AG08396 (cell line): Measurements from ENCODE around the gene E2F2.
"Not testable (repeated sequence)": the region's sequence is repeated elsewhere in the genome, so short reads cannot be mapped to it uniquely, and the experiment has no call there.

Experiments used
- DNase-seq: peaks from one replicate; pipeline ENCODE4 v3.0.0; 2012; ENCODE audit warnings: low spot score, mixed read lengths

The E2F2 gene

DNA sequence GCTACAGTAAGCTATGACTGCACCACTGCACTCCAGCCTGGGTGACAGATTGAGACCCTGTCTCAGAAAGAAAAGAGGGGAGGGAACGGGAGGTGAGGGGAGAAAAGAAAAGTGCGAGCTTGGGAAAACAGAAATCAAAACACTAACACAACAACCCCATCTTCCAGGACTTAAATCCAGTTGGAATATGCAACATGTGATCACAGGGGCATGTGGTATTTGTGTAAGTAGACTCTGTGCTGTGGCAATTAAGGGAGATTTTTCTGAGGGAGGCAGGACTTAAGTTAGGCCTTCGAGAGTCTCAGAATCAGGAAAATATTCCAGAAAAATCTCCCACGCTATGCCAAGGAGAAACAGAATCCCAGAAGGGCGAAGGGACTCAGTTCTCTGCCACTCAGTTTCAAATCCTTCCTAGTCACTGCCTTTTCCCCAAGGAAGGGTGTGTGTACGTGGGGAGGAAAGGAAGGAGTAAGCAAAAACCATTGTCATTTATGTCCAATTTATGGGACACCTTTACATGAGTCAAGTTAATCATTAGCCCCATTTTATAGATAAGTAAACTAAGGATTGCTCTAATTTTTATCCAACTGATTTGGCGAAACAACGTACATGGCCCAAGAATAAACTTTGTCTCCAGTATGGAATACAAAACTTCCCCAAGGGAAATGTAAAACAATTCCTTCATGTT is 16.0 kb upstream of the E2F2 start:
- DNase-seq: no peak

DNA sequence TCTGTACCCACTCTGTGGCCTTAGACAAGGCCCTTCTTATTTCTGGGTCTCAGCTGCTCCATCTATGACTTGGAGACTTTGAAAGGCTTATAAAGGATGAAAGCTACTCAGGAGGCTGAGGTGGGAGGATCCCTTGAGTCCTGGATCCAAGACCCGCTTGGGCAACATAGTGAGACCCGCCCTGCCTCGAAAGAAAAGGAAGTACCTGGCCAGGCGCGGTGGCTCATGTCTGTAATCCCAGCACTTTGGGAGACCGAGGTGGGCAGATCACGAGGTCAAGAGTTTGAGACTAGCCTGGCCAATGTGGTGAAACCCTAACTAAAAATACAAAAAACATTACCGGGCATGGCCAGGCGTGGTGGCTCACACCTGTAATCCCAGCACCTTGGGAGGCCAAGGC is 14.8 kb upstream of the E2F2 start:
- no peak for DNase-seq

DNA sequence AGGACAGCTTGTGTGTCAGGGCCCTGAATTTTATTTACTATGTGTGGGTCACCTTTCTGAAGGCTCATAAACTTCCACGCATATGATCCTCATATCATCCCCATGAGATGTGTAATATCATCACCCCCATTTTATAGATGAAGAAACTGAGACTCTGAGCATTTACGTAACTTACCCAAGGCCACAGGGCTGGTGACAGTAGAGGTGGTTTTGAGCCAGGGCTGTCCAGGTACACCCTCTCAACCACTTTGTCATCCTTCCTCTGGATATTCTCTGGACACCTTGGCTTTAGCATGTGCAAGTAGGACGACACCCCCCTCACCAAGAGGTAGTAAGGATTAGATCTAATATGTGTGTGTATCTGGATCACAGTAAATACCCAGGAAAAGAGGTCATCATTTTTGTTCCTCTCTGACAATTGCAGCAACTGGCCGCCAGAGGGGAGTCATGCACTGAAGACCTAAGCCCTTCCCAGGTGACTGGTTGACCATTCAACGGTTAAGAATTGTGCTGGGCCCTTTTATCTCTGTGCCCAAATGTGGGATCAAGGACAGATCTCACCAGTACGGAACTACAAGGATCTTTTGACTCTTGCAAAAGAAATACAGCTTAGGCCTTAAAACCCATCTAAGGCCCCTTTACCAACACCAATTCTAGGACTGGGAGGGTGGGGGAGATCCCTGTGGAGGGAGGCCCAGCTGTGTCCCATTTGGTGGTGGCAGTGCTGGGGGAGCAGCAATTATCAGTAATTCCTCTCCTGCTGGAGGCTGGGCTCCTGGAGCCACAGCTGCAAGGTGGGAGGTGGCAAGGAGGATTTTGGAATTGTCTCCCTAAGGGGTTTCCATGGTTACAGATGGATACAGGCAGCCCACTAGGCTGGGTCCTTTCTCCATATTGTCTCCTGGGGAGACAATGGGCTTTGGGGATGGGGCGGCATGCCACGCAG is 13.7 kb upstream of the E2F2 start:
- DNase-seq: peak; percentile 78

DNA sequence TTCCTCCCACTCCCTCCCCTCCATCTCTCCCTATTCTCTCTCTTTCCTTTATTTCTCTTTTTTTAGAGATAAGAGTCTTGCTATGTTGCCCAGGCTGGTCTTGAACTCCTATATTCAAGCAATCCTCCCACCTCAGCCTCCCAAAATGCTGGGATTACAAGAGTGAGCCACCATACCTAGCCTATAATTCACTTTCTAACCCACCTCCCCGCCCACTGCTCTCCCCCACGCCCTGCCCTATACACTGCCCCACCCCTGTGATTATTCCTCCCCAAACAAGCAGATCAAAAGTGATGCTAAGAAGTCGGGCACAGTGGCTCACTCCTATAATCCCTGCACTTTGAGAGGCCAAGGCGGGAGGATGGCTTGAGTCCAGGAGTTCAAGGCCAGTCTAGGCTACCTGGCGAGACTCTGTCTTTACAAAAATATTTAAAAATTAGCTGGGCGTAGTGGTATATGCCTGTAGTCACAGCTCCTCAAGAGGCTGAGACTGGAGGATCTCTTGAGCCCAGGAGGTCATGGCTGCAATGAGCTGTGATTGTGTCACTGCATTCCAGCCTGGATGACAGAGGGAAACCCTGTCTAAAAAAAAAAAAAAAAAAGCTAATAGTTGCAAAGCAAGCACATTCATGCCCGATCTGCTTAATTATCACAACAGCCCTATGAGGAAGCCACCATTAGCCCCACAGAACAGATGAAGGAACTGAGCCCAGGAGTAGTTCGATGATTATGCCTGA is 12.8 kb upstream of the E2F2 start:
- DNase-seq: no peak

GRCh38 chr1:23542940-23543339 is 11.9 kb upstream of the E2F2 start:
- DNase-seq: not testable (repeated sequence)

DNA sequence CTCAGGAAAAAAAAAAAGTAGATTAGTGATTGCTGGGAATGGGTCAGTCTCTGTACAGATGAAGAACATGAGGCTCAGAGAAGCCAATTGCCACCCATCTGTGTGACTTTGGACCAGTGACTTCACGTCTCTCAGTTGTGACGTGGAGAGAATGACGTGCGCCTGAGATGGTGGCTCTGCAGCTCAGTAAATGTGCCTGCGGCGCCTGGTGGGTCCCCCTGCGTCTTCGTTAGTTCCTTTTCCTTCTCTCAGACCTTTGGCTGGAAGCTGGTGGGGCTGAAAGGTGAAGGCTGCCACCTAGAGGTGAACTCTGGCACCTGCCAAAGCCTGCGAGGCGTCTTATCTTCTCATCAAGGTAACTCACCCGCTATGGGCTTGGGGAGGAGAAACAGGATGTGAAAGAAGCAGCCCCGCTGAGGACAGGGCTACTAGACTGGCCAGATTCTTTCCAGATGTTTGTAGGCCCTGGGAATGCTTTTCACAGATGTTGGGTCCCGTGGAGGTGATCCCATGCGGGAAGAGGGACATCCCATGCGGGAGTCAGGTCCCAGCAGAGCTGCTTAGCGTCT is 8.7 kb upstream of the E2F2 start:
- DNase-seq: peak; percentile 87

GRCh38 chr1:23537296-23537973 is 6.4 kb upstream of the E2F2 start:
- no peak for DNase-seq

DNA sequence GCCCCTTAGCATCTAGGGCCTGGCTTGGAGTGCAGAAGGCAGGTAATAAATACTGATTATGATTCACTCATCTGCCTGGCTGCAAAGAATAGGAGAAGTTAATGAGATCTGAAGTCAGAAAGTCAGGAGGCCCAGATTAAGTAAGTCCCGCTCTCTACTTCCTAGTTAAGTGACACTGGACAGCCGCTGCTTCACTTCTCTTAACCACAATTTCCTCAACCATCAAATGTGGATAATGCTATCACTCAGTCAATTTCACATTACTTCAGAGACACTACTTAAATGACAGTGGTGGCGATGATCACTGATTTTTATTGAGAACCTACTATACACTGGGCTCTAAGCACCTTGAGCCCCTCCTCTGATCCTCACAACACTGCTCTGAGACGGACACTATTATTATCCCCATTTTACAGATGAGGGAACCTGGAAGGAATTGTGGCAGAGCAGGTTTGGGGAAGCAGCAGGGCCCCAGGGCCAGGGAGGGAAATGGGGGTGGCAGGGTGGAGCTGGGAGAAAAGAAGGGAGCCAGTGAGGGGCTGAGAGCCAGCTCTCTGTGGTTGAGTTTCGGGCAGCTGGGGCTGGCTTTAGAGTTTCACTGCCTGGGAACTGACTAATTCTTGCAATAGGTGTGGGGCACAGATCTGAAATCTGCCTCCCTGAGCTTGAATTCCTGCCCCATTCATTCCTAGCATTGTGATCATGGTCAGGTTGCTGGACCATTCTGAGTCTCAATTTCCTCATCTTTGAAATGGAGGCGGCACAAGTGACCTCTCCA is 2.4 kb upstream of the E2F2 start:
- DNase-seq: no peak

DNA sequence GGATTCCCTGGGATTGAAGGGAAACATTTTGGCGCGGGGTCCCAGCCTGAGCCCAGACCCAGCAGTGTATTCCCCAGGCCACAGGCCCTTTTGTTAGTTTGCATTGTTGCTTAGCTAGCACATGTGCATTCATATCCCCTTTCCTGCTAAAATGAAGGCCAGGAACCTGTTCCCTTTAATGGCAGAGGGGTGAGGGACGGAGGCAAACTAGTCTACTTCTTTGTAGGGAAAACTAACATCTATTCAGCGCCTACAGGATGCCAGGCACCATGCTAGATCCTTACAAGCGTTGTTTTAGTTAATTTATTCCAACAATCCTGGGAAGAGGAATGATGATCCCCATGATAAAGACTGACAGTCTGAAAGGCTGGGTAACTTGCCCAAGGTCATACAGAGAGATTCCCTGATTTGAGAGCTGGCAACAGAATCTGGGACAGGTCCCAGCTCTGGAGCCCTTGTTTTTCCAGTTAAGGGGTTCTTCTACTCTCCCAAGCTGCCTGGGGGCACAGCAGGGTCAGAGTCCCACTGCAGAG is 595 bp upstream of the E2F2 start:
- no peak for DNase-seq

DNA sequence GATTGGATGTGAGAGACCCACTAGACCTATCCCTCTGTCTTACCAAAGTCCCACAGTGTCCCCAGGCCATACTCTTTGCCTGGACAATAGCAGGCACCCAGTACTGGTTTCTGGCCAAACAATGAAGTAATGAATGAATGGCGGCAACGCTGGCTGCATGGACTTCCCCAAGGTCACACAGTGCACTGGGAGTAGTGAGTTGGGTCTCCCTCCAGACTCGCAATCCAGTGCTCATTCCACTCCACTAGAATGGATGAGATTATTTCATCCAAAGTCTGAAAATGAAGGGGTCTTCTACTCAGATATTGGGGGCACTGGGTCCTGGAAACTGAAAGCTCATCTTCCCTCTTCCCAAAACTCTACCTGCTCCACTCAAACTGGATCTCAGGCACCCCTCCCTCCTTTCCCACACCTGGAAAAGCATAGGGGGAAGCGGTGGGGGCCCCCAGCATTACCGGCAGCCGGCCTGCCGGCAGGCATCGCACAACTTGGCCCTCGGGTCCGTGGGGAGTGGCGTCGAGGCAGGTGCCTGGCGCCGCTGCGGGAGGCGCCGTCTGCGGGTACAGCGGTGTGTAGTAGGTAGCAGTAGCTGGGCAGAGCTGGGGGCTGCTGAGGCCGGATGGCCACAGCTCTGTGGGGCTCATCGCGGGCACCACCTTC is 816 bp downstream of the E2F2 start:
- no peak for DNase-seq

GRCh38 chr1:23529146-23530086 is 1.6 kb downstream of the E2F2 start:
- DNase-seq: no peak

DNA sequence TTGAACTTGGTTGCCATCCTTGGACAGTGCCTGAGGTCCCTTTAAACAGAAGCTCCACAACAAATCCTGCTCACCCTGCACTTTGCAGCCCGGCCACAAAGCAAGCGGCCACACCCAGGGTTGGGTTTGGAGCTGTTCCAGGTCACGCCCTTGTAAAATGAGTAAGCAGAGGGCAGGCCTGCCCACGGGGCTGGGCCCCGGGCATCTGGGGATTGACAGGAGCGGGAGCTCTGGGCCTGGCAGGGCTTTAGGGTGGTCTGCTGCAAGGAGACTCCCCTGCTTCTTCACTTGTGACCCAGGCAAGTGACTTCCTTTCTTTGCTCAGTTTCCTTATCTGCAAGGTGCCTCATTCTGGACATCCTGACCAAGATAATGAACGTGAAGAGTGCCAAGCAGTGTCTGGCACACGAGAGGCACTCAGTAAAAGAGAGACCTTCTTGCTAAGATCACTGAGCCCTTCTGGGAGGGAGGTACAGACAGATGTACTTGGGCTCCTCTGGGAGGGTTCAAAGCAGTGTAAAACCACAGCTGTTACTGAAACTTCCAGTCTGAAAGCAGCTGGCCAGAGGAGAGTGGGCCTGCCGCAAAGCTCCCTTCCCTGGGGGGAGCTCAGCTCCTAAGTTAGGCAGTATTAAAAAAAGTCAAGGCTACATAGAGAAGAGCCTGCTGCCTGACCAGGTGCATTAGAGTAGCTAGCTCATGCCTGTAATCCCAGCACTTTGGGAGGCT is 2.6 kb downstream of the E2F2 start:
- peak; percentile 85 for DNase-seq

DNA sequence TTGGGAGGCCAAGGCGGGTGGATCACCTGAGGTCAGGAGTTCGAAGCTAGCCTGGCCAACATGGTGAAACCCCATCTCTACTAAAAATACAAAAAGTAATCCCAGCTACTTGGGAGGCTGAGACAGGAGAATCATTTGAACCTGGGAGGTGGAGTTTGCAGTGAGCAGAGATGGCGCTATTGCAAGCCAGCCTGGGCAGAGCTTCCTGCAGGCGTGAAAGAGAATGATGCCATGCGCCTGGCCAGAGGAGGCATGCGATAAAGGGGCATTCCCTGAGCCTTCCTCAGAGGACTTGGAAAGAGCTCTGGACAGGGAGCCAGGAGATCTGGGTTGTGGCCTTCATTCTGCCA is 3.2 kb downstream of the E2F2 start:
- DNase-seq: no peak

DNA sequence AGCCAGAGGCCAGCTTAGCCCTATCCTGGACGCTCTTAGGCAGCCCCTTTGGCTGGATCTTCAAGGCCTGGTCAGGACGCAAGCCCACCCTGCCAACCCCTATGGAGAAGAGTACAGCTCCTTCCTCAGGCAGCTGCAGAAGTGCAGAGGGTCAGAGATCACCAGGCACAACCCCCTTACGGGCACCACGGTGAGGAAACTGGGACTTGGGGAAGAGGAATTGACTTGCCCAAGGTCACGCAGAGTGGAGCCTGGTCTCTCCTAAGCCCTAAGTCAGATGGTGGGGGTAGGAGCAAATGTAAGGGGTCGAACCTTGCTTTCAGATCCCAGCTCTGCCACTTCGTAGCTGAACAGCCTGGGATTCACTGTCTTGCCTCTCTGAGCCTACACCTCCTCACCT is 3.7 kb downstream of the E2F2 start:
- DNase-seq: no peak

DNA sequence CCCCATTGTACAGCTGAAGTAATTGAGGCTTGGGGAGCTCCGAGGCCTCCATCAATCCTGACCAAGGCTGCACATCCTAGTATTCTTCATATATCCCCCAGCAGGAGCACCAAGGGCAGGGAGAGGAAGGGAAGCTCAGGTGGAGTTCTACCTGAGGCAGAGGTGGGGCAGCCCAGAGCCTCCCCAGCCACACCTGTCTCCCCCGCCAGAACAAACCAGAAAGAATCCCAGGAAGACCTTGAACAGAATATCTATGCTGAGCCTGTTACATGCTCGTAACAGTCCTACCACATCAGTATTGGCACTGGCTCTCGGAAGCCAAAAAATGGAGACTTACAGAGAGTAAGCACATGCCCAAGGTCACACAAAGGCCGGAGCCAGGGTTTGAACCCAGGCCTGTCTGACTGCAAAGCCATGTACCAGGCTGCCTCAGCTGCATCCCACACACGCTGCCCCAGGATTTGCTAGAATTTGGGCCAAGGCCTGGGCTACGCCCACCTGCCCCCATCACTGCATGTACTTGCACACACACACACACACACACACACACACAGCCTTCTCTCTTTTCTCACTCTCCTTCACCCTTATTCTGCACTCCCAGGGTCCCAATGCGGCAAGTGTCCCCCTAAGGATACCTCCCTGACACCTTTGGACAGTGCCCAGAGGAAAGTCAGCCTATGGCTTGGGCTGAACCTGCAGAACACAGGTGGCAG is 4.5 kb downstream of the E2F2 start:
- DNase-seq: no peak

DNA sequence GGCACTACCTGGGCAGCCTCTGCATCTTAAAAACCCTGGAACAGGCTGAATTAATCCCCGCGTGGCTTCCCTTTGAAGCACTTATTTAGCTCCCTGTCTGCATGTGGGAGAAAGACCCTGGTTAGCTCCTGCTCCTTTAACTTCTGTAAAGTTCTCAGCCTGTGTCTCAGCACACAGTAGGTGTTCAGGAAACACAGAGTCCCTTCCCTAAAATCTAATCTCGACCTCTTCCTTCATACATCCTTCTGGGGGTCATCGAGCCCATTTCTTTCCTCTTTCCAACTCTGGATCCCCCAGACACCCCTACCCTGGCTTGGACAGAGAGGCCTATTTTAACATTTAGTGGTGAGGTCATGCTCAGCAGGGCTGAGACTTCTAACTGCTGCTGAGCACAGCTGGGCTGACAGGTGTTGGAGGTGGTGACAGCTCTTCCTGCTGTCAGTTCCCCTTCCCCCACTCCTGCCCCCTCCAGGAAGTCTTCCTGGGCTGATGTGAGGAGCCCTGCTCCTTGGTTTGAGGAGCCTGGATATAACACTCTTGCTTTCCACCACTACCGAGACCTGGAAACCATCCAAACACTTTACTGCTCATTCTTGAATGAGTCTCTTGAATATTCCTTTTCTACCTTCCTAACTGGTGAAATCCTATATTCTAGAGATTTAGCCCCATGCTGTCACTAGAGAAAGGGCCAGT is 5.3 kb downstream of the E2F2 start:
- DNase-seq: no peak

- no peak for DNase-seq
Measured at GRCh38 chr1:23524716-23525401, 6.2 kb downstream of the E2F2 start.
